IMR-90 (cell line): ENCODE results near the gene EIF1AD. TPM values are rescaled to one million over a fixed set of nuclear protein-coding genes. Genes with fewer than 3 reads are reported as not detected.

Experiments used
- ATAC-seq: fragments of 200-7000 bp; cut with Tn5 transposase; 2 replicates; pipeline ENCODE4 v1.9.1; 2020; ENCODE audit warnings: low read depth, mild to moderate bottlenecking, moderate library complexity
- BruUV-seq: library from RNA; stranded (reverse); fragments of 400-500 nt; replicated peaks from 2 replicates; lab custom pipeline; 2021; lab: Mats Ljungman, UMichigan
- CTCF ChIA-PET: fragments of 300-600 bp; formaldehyde crosslinking; extraction: SDS; loops from one replicate; lab custom pipeline; 2021; ENCODE audit warnings: antibody characterized with exemption; lab: Yijun Ruan, JAX
- POLR2A ChIA-PET: fragments of 300-600 bp; sonication (Branson Sonifier 250); formaldehyde crosslinking; loops from one replicate; lab custom pipeline; 2022; ENCODE audit warnings: antibody characterized with exemption; ENCODE audit not compliant: unreplicated experiment; lab: Charles Lee
- DNase-seq: peaks from one replicate; pipeline ENCODE4 v3.0.0; 2013
- H2AFZ ChIP-seq: replicated peaks from 2 replicates; pipeline ENCODE3; 2013; ENCODE audit warnings: low read length, mild to moderate bottlenecking; ENCODE audit not compliant: poor library complexity
- H2AK5ac ChIP-seq: 2 replicates; pipeline ENCODE4 v1.6.1; 2013; ENCODE audit warnings: low read depth, low read length, inconsistent platforms
- H2AK9ac ChIP-seq: replicated peaks from 2 replicates; pipeline ENCODE3; 2013; ENCODE audit warnings: mild to moderate bottlenecking, low read depth, low read length, moderate library complexity; ENCODE audit not compliant: poor library complexity
- H2BK120ac ChIP-seq: 2 replicates; pipeline ENCODE4 v1.6.1; 2013; ENCODE audit warnings: low read depth, low read length, inconsistent platforms
- H2BK15ac ChIP-seq: 3 replicates; pipeline ENCODE4 v1.6.1; 2013; ENCODE audit warnings: low read depth, low read length, inconsistent platforms
- H2BK20ac ChIP-seq: 2 replicates; pipeline ENCODE4 v1.6.1; 2013; ENCODE audit warnings: low read depth, mild to moderate bottlenecking, inconsistent platforms, low read length, moderate library complexity
- H2BK5ac ChIP-seq: 2 replicates; pipeline ENCODE4 v1.6.1; 2013; ENCODE audit warnings: mild to moderate bottlenecking, low read depth, low read length, inconsistent platforms; ENCODE audit not compliant: poor library complexity, severe bottlenecking
- H3K14ac ChIP-seq: replicated peaks from 2 replicates; pipeline ENCODE4 v1.6.1; 2013; ENCODE audit warnings: low read depth, low read length, inconsistent platforms
- H3K18ac ChIP-seq: 2 replicates; pipeline ENCODE4 v1.6.1; 2013; ENCODE audit warnings: low read depth, low read length, control low read depth
- H3K23ac ChIP-seq: 2 replicates; pipeline ENCODE4 v1.6.1; 2013; ENCODE audit warnings: low read depth, low read length, inconsistent platforms
- H3K27ac ChIP-seq: 2 replicates; pipeline ENCODE4 v1.5.1; 2013; ENCODE audit warnings: mild to moderate bottlenecking, control low read depth, low read length; ENCODE audit not compliant: insufficient read depth
- H3K27me3 ChIP-seq: 2 replicates; pipeline ENCODE4 v1.6.1; 2013; ENCODE audit warnings: low read length; ENCODE audit not compliant: control insufficient read depth, insufficient read depth
- H3K36me3 ChIP-seq: 2 replicates; pipeline ENCODE4 v1.6.1; 2013; ENCODE audit warnings: low read length, mixed read lengths; ENCODE audit not compliant: control insufficient read depth, insufficient read depth
- H3K4ac ChIP-seq: 2 replicates; pipeline ENCODE4 v1.6.1; 2013; ENCODE audit warnings: low read depth, low read length, inconsistent platforms
- H3K4me1 ChIP-seq: 2 replicates; pipeline ENCODE4 v1.6.1; 2013; ENCODE audit warnings: low read length, mixed read lengths; ENCODE audit not compliant: control insufficient read depth, insufficient read depth
- H3K4me2 ChIP-seq: 2 replicates; pipeline ENCODE4 v1.6.1; 2013; ENCODE audit warnings: low read depth, mild to moderate bottlenecking, control low read depth, low read length, moderate library complexity
- H3K4me3 ChIP-seq: 2 replicates; pipeline ENCODE4 v1.5.1; 2013; ENCODE audit warnings: low read depth, mild to moderate bottlenecking, control low read depth, low read length, moderate library complexity; ENCODE audit not compliant: insufficient read depth
- H3K56ac ChIP-seq: 2 replicates; pipeline ENCODE4 v1.6.1; 2013; ENCODE audit warnings: low read length, inconsistent platforms; ENCODE audit not compliant: insufficient read depth; ENCODE audit errors: extremely low read depth
- H3K79me1 ChIP-seq, 2 experiments: 2 replicates each; pipeline ENCODE4 v1.6.1; 2013; ENCODE audit warnings: low read length in 2 of 2, inconsistent platforms in 1 of 2, low read depth in 1 of 2
- H3K9ac ChIP-seq: 2 replicates; pipeline ENCODE4 v1.6.1; 2013; ENCODE audit warnings: low read depth, low read length, control low read depth
- H3K9me1 ChIP-seq: 2 replicates; pipeline ENCODE4 v1.6.1; 2013; ENCODE audit warnings: low read length, inconsistent platforms; ENCODE audit not compliant: insufficient read depth
- H3K9me3 ChIP-seq: 2 replicates; pipeline ENCODE4 v1.6.1; 2013; ENCODE audit warnings: low read length; ENCODE audit not compliant: control insufficient read depth, insufficient read depth
- H4K20me1 ChIP-seq: 2 replicates; pipeline ENCODE4 v1.6.1; 2013; ENCODE audit warnings: low read length, inconsistent platforms; ENCODE audit not compliant: insufficient read depth
- H4K5ac ChIP-seq: 2 replicates; pipeline ENCODE4 v1.6.1; 2013; ENCODE audit warnings: mild to moderate bottlenecking, low read depth, low read length, control low read depth
- H4K8ac ChIP-seq, 2 experiments: 2 replicates each; pipeline ENCODE4 v1.6.1; 2013; ENCODE audit warnings: low read depth in 2 of 2, low read length in 2 of 2, control low read depth in 1 of 2, inconsistent platforms in 1 of 2
- H4K91ac ChIP-seq: 2 replicates; pipeline ENCODE4 v1.6.1; 2013; ENCODE audit warnings: low read depth, low read length, inconsistent platforms; ENCODE audit not compliant: insufficient read depth
- BHLHE40 ChIP-seq: fragments of 150-350 bp; IDR thresholded peaks from 2 replicates; pipeline ENCODE4 v1.6.1; 2016; ENCODE audit warnings: mild to moderate bottlenecking, low read depth, low read length
- FOS ChIP-seq: fragments of 150-350 bp; IDR thresholded peaks from 2 replicates; pipeline ENCODE4 v1.6.1; 2016; ENCODE audit warnings: low read depth, low read length
- RFX5 ChIP-seq: IDR thresholded peaks from 2 replicates; pipeline ENCODE4 v1.8.0; 2012; ENCODE audit warnings: low read depth, mild to moderate bottlenecking, low read length, moderate library complexity
- WGBS, 2 experiments: methylation state at CpG; one replicate each; pipeline versions ENCODE4 v1.1.5 to v1.1.7; 2013; ENCODE audit warnings: missing lambda C conversion rate in 2 of 2; ENCODE audit not compliant: insufficient read length in 1 of 2; ENCODE audit errors: extremely low coverage in 2 of 2; 5-methylcytosine and 5-hydroxymethylcytosine counted together
- dilution Hi-C: fragments of 300-500 bp; cut with HindIII; formaldehyde crosslinking; loops from one replicate; pipeline ENCODE4 v1.14.3; 2018; ENCODE audit warnings: low sequenced_read_pairs; ENCODE audit not compliant: unreplicated experiment
- in situ Hi-C: fragments of 300-500 bp; cut with MboI; formaldehyde crosslinking; loops from 3 replicates; pipeline ENCODE4 v1.14.3; 2019; ENCODE audit warnings: low sequenced_read_pairs, inconsistent platforms, mixed read lengths
- intact Hi-C: fragments of 100-400 bp; cut with micrococcal nuclease; formaldehyde crosslinking; loops from 2 replicates; pipeline ENCODE4 v1.10.0; 2022
- polyA plus RNA-seq, 3 experiments: library from polyadenylated mRNA; depleted of rRNA; stranded (reverse); fragments of >200 nt; gene quantifications; 2 replicates each; pipeline ENCODE4 v1.2.3, GENCODE V29; 2012; ENCODE audit warnings: low replicate concordance in 1 of 3
- total RNA-seq: library from RNA; depleted of rRNA; stranded (reverse); fragments of >200 nt; gene quantifications from 2 replicates; pipeline ENCODE4 v1.2.3, GENCODE V29; 2012

Gene EIF1AD
- total and polyA plus RNA-seq, 2 of the 4 experiments (the other 2 are of a cell fraction): 32.5 to 62.6 TPM

DNA sequence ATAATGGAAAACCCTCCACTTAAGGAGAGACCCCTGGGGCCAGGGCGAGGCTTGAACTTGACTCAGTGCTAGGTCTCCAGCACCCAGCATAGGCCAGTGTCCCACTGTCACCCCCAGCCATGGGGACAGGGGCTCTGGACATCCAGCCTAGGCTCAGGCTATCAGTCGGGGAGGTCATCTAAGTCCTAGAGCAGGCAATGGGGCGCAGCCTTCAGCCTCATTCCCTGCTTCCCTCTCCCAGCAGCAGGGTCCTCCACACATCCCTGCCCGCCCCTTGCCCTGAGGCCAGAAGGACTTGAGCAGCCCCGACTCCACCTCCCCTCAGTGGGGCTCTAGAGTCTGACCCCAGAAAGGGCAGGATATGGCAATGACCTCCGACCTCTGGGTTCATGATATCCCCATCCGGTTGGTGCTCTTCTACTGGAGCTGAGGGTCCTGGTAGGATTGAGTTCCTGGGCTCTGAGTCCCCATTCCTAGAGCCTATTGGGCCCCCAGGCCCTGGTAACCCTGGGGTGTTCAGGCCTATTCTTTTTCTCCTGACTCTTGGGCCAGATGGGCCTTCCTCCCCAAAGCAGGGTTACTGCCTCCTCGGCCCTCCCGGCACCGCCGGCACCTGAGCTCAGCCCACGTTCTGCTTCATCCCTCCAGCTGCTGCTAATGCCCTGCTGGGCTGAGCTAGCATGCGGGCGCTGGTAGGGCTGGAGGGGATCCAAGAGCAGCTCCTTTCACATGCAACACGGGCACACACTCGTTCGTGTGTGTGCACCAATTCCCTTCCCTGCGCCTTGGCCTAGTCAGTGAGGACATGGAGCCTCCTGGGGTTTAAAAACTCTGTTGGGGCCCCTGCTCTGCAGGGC, 14.2 kb upstream of the EIF1AD start:
- peak overlapping the region; percentile 80 for H3K14ac ChIP-seq
- H2AFZ ChIP-seq: peak overlapping the region; percentile 86
- H3K4me1 ChIP-seq: peaks cover 13% of the 10 kb centered on the region
- in situ Hi-C loops (no loop called here), intact Hi-C loops (no loop called here), dilution Hi-C loops (no loop called here)
- 72% methylated on average over 10 of the region's 18 CpGs; no CpG with 5 or more reads in 1 of the 2 experiments for WGBS, 2 experiments
- peak overlapping the region; percentile 82 for H2AK5ac ChIP-seq
- H3K27ac ChIP-seq: no peak overlapping the region; the same call in 1 of the 2 replicates
- peaks cover 10% of the 10 kb centered on the region for H3K27me3 ChIP-seq
- no TSS peak for BruUV-seq
- DNase-seq: no peak
- peak overlapping the region; percentile 85 for H2BK120ac ChIP-seq
- no peak overlapping the region for H3K56ac ChIP-seq
- ATAC-seq: no peak
- peak overlapping the region; percentile 42; the same call in 1 of the 2 replicates for H3K23ac ChIP-seq
- H2BK5ac ChIP-seq: peak overlapping the region; percentile 48
- H3K4ac ChIP-seq: peak overlapping the region; percentile 75
- peak overlapping the region; percentile 2; the same call in 1 of the 2 replicates for H4K5ac ChIP-seq
- H3K79me1 ChIP-seq: no peaks in the 10 kb centered on the region
- H3K4me3 ChIP-seq: no peak overlapping the region
- H4K8ac ChIP-seq: peak overlapping the region; percentile 81 to 88
- H2BK15ac ChIP-seq: peak overlapping the region; percentile 85; the same call in 1 of the 3 replicates
- H2AK9ac ChIP-seq: peak overlapping the region; percentile 93
- no peaks in the 10 kb centered on the region for H3K36me3 ChIP-seq
- H4K91ac ChIP-seq: peak overlapping the region; percentile 83
- CTCF ChIA-PET: interaction anchor here (0.5 kb wide), 1 partner anchor 305 kb away, joined by 3 read pairs; no protein-coding TSS in a partner anchor
- POLR2A ChIA-PET: no interaction called here
- no peak overlapping the region for H3K18ac ChIP-seq
- H4K20me1 ChIP-seq: no peaks in the 10 kb centered on the region; the same call in 1 of the 2 replicates
- H2BK20ac ChIP-seq: peak overlapping the region; percentile 71; the same call in 1 of the 2 replicates
- no peaks in the 10 kb centered on the region for H3K9me3 ChIP-seq
- H3K4me2 ChIP-seq: no peak overlapping the region
- no peak overlapping the region for H3K9ac ChIP-seq
- peaks cover 27% of the 10 kb centered on the region for H3K9me1 ChIP-seq
- no peak for TF ChIP-seq RFX5
- no peak for TF ChIP-seq FOS
- no peak for TF ChIP-seq BHLHE40
